ENCODE data around the gene RPL38.

RPL38 gene

DNA sequence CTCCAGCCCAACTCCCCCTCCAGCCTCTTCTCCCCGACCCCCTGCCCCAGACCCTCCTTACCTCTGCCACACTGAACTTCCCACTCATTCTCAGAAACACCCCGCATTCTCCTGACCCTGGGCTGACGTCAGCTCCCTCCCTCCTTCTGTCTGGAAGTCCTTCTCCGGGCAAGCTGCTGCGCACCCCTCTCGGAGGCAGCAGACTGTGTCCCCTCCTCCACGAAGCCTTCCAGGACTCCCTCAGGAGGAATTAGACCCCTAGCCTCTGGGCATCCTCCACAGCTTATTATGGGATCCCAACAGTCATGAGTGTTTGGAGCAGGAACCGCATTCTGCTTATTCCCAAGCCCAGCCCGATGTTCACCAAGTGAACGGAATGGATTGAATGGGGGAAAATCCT, 3.4 kb upstream of the RPL38 start:
- no peak overlapping the region for H3K27ac ChIP-seq
- TF ChIP-seq ZFX (IDR thresholded peaks at IDR 0.05; ENCODE audit: borderline replicate concordance) = no peak
- TF ChIP-seq, protein P1, sequence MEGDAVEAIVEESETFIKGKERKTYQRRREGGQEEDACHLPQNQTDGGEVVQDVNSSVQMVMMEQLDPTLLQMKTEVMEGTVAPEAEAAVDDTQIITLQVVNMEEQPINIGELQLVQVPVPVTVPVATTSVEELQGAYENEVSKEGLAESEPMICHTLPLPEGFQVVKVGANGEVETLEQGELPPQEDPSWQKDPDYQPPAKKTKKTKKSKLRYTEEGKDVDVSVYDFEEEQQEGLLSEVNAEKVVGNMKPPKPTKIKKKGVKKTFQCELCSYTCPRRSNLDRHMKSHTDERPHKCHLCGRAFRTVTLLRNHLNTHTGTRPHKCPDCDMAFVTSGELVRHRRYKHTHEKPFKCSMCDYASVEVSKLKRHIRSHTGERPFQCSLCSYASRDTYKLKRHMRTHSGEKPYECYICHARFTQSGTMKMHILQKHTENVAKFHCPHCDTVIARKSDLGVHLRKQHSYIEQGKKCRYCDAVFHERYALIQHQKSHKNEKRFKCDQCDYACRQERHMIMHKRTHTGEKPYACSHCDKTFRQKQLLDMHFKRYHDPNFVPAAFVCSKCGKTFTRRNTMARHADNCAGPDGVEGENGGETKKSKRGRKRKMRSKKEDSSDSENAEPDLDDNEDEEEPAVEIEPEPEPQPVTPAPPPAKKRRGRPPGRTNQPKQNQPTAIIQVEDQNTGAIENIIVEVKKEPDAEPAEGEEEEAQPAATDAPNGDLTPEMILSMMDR (IDR thresholded peaks at IDR 0.05) = no peak

GRCh38 chr17:74201250-74201649, 2.2 kb upstream of the RPL38 start:
- TF ChIP-seq, protein P1 (IDR thresholded peaks at IDR 0.05) = no peak
- TF ChIP-seq ZFX (IDR thresholded peaks at IDR 0.05; ENCODE audit: borderline replicate concordance) = no peak
- H3K27ac ChIP-seq = no peak overlapping the region

DNA sequence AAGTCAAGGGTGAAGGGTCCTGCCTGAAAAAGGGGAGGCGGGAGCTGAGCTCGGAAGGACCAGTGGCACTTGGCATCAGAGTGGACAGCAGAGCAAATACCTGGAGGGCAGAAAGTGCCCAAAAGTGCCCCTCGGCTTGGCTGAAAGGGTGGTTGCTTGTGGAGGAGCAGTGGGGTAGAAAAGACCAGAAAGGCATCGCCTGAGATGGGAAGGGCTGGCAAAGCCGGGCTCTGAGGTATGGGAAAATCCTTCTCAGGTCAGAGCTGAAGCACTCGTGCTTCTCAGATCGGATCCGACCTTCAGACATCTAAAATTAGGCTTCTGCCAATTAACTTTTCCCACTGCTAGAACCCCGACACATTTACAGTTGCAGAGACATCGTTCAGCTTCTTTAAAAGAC, 1.5 kb upstream of the RPL38 start:
- no peak overlapping the region for H3K27ac ChIP-seq
- TF ChIP-seq, protein P1 (IDR thresholded peaks at IDR 0.05) = no peak
- no peak for TF ChIP-seq ZFX (IDR thresholded peaks at IDR 0.05; ENCODE audit: borderline replicate concordance)

DNA sequence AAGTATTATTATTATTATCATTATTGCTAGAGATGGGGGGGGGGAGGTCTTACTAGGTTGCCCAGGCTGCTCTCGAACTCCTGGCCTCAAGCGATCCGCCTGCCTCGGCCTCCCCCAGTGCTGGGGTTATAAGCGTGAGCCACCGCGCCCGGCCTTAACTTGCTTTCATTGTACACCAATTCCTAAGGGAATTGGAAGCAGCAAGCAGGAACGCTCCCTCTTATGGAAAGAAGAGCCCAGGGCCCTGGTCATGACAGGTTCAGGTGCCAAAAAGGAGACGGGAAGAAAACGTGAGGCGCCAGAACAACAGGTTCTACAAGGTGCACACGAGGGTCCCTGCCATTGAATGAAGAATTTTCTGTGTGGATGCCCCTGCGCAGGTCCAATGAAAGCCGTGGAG, 540 bp upstream of the RPL38 start:
- TF ChIP-seq ZFX (IDR thresholded peaks at IDR 0.05; ENCODE audit: borderline replicate concordance) = no peak
- TF ChIP-seq, protein P1 (IDR thresholded peaks at IDR 0.05) = no peak
- no peak overlapping the region for H3K27ac ChIP-seq

GRCh38 chr17:74204474-74204873, 996 bp downstream of the RPL38 start:
- TF ChIP-seq ZFX (IDR thresholded peaks at IDR 0.05; ENCODE audit: borderline replicate concordance) = no peak
- TF ChIP-seq, protein P1 (IDR thresholded peaks at IDR 0.05) = no peak

GRCh38 chr17:74205274-74205673, 1.8 kb downstream of the RPL38 start:
- TF ChIP-seq, protein P1 (IDR thresholded peaks at IDR 0.05) = no peak
- TF ChIP-seq ZFX (IDR thresholded peaks at IDR 0.05; ENCODE audit: borderline replicate concordance) = no peak
- peak overlapping the region; percentile 76; the same call in 1 of the 2 replicates for H3K27ac ChIP-seq

More at GRCh38 chr17:74204474-74204873, 996 bp downstream of the RPL38 start:
- peak overlapping the region; percentile 76 for H3K27ac ChIP-seq

DNA sequence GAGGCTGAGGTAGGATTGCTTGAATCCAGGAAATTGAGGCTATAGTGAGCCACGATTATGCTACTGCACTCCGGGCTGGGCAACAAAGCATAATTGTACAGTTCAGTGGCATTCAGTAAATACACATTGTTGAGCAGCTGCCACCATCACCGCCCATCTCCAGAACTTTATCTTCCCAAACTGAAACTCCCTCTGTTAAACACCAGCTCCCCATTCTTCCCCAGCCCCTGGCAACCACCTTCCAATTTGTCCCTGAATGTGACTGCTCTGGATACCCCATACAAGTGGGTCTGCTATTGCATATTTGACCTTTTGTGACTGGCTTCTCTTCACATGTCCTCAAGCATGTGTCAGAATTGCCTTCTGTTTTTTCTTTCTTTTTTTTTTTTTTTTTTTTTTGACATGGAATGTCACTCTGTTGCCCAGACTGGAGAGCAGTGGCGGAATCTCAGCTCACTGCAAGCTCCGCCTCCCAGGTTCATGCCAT, 2.9 kb downstream of the RPL38 start:
- H3K27ac ChIP-seq = no peak overlapping the region
- no peak for TF ChIP-seq ZFX (IDR thresholded peaks at IDR 0.05; ENCODE audit: borderline replicate concordance)
- TF ChIP-seq, protein P1 (IDR thresholded peaks at IDR 0.05) = no peak

Measured in 22Rv1 (cell line).